Right lobe of liver (tissue), 4 donors: ENCODE results near the gene MAP2K2.

Experiments
- CTCF ChIP-seq, 4 donors: fragments of 200-600 bp in 3 of 4; fragments of 450-650 bp in 1 of 4; IDR thresholded peaks; one replicate each; pipeline versions ENCODE4 v1.5.1 to v1.8.0; 2016 to 2022; ENCODE audit warnings: antibody characterized with exemption in 4 of 4, mild to moderate bottlenecking in 2 of 4
- POLR2A ChIP-seq: fragments of 450-650 bp; IDR thresholded peaks from one replicate; pipeline ENCODE4 v1.6.1; 2017; ENCODE audit warnings: antibody characterized with exemption, mild to moderate bottlenecking
- donor health status: DM: no; HTN: no; CAD: no.
- donor health status: DM: no; HTN: no; CAD: no.
- donor health status: DM: no; HTN: yes; CAD: no.

GRCh38 chr19:4044990-4045465 is 78.9 kb downstream of the MAP2K2 start:
- TF ChIP-seq CTCF (IDR thresholded peaks at IDR 0.05) (no peak), POLR2A (no peak)
